ENCODE measurements around the gene MUC20.

GRCh38 chr3:195732940-195733339, 12.2 kb downstream of the MUC20 start:
- TF ChIP-seq, protein P1, sequence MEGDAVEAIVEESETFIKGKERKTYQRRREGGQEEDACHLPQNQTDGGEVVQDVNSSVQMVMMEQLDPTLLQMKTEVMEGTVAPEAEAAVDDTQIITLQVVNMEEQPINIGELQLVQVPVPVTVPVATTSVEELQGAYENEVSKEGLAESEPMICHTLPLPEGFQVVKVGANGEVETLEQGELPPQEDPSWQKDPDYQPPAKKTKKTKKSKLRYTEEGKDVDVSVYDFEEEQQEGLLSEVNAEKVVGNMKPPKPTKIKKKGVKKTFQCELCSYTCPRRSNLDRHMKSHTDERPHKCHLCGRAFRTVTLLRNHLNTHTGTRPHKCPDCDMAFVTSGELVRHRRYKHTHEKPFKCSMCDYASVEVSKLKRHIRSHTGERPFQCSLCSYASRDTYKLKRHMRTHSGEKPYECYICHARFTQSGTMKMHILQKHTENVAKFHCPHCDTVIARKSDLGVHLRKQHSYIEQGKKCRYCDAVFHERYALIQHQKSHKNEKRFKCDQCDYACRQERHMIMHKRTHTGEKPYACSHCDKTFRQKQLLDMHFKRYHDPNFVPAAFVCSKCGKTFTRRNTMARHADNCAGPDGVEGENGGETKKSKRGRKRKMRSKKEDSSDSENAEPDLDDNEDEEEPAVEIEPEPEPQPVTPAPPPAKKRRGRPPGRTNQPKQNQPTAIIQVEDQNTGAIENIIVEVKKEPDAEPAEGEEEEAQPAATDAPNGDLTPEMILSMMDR (IDR thresholded peaks at IDR 0.05), result no peak
- no peak for TF ChIP-seq POLR2A (IDR thresholded peaks at IDR 0.05)

All from right lobe of liver (tissue), 4 donors.